ES-I3 (cell line): ENCODE data around the gene EPS8L1.
A peak's percentile ranks its signal among the peaks of the same experiment; 100 is the strongest.

Experiments used
- H3K36me3 ChIP-seq: 2 replicates; pipeline ENCODE4 v1.6.1; 2013; ENCODE audit warnings: mild to moderate bottlenecking, low read length, control low read depth, moderate library complexity; ENCODE audit not compliant: insufficient read depth
- H3K4me1 ChIP-seq: 2 replicates; pipeline ENCODE4 v1.6.1; 2013; ENCODE audit warnings: mild to moderate bottlenecking, control low read depth, low read length; ENCODE audit not compliant: insufficient read depth
- H3K9ac ChIP-seq: 2 replicates; pipeline ENCODE4 v1.6.1; 2013; ENCODE audit warnings: low read depth, mild to moderate bottlenecking, low read length, moderate library complexity
- H3K9me3 ChIP-seq: 2 replicates; pipeline ENCODE4 v1.6.1; 2013; ENCODE audit warnings: mild to moderate bottlenecking, low read length, moderate library complexity; ENCODE audit not compliant: control insufficient read depth, insufficient read depth

EPS8L1 gene

DNA sequence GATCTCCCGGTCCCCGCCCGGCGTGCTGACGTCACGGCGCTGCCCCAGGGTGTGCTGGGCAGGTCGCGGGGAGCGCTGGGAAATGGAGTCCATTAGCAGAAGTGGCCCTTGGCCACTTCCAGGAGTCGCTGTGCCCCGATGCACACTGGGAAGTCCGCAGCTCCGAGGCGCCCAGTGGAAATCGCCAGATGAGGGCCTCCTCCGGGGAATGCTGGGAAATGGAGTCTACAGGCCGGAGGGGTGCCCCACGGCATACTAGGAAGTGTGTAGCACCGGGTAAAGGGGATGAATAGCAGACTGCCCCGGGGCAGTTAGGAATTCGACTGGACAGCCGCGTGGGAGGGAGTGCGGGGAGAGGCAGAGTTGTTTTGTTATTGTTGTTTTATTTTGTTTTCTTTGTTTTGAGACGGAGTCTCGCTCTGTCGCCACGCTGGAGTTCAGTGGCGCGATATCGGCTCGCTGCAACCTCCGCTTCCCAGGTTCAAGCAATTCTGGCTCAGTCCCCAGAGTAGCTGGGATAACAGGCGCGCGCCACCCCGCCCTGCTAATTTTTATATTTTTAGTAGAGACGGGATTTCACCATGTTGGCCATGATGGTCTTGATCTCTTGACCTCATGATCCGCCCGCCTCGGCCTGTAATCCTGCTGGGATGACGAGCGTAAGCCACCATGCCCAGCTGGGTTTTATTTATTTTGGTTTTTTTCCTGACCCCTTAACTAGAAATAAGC lies 42.2 kb downstream of the EPS8L1 start:
- peaks cover 17% of the 10 kb centered on the region for H3K4me1 ChIP-seq
- no peaks in the 10 kb centered on the region for H3K36me3 ChIP-seq
- H3K9me3 ChIP-seq: no peaks in the 10 kb centered on the region
- H3K9ac ChIP-seq: peak overlapping the region; percentile 87; the same call in 1 of the 2 replicates

DNA sequence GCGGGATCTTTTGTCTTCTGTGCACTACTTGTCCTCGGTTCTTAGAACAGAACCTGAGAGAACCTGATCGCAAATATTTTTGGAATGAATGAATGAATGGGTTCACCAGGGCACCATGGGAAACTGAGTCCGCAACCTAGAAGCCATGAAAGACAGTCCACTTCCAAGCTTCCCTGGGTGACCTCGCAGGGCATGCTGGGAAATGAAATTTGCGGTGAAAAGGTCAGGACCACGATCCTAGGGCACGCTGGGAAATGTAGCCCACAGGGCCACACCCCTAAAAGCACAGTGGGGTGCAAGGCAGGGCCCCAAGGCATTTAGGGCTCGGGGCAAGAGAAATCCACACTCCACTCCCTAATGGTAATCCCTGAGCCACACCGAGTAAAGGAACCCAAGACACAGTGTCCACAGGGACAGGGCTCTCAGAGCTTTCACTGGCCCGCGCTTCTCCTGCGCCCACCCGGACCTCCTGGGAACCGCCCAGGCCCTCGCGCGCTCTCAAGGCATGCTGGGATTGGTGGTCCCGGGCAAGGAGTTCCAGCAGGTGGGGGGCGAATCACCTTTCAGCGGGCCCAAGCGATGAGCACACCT lies 42.8 kb downstream of the EPS8L1 start:
- Histone ChIP-seq H3K4me1 (peaks cover 12% of the 10 kb centered on the region), H3K9ac (peak overlapping the region; percentile 87), H3K9me3 (no peaks in the 10 kb centered on the region), H3K36me3 (no peaks in the 10 kb centered on the region)

DNA sequence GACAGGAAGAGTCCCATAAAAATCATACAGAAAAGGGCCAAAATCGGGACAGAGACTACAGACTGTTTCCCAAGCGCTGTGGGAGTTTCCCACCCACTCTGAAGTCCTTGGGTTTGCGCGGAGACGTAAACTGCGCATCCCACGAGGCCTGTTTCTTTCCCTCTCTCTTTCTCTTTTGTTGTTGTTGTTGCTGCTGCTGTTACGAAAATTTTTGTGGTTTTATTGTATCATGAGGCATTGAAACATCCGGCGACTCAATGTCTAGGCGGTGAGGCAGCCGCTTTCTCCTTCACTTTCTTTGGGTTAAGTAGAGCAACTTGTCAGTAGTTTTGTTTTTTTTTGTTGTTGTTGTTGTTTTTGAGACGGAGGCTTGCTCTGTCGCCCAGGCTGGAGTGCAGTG lies 43.4 kb downstream of the EPS8L1 start:
- Histone ChIP-seq H3K36me3 (no peaks in the 10 kb centered on the region), H3K9ac (peak overlapping the region; percentile 87), H3K9me3 (no peaks in the 10 kb centered on the region), H3K4me1 (peaks cover 9% of the 10 kb centered on the region; the same call in 1 of the 2 replicates)

DNA sequence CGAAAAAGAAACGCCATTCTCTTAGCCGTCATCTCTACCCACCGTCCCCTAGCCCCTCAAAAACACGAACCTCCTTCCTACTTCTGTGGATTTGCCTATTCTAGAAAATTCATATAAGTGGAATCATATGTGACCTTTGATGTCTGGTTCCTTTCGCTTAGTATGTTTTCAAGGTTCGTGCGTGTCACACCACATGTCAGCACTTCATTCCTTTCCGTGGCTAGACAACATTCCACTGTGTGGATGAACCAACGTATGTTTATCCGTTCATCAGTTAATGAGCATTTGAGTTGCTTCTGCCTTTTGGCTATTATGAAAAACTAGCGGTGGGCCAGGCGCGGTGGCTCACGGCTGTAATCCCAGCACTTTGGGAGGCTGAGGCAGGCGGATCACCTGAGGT lies 55.8 kb downstream of the EPS8L1 start:
- no peak overlapping the region for H3K9ac ChIP-seq
- no peaks in the 10 kb centered on the region for H3K36me3 ChIP-seq
- peaks cover 18% of the 10 kb centered on the region for H3K4me1 ChIP-seq
- H3K9me3 ChIP-seq: no peaks in the 10 kb centered on the region

DNA sequence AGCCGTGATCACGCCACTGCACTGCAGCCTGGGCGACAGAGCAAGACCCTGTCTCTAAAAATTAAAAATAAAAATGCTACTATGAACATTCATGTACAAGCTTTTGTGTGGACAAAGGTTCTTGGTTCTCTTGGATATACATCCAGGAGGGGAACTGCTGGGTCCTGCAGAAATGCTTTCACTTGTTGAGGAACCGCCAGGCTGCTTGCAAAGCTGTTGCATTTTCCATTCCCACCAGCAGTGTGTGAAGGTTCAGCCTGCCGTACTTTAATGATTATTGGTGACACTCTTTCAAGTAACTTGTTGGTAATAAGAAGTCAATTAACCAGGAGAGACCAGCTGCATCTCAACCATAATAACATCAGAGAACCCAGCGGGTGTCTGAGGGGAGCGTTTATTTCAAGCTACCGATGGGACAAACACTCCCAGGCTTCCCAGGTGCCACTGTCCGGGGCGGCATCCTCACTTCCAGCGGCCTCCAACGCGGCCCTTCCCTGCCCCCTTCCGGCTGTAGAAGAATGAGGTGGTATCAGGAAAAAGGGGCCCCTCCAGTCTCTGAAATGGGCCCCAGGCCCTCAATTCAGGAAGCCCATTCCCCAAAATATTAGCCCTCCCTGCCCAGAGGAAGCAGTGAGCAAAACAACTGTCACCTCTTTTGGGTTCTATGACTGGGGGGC lies 56.9 kb downstream of the EPS8L1 start:
- H3K9ac ChIP-seq: 0 out of 2 replicates have a peak overlapping the region, but pooled peaks have one; percentile 6
- H3K36me3 ChIP-seq: no peaks in the 10 kb centered on the region
- H3K4me1 ChIP-seq: peaks cover 18% of the 10 kb centered on the region
- no peaks in the 10 kb centered on the region for H3K9me3 ChIP-seq

DNA sequence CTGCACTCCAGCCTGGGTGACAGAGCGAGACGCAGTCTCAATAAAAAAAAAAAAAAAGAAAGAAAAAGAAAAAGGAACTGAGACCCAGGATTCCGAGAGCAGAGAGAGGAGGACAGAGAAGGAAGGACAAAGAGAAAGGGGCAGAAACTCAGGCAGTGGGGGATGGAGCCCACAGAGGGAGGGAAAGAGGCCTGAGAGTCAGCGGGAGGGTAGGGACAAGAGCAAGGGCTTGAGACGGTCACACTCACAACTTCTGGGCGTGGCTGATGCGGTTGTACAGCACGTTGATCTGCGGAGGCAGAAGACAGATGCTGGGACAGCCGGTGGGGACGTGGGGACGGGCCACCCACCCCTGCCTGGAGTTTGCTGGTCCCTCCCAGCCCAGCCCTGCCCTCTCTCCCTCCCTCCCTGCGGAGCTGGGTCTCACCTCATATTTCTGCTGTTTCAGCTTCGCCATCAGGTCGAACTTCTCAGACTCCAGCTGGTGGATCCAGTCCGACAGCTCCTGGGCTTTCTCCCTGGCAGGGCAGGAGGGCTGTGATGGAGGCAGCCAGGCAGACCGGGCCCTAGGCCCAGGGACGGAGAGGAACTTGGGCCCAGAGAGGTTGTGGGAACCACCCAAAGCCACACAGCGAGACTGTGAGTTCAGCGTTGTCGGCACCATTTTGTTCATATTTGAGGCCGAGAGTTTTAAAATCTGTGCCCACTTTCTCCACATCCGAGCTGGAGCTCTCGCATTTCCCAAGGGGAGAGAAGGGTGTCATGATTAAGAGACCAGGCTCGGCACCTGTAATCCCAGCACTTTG lies 58.2 kb downstream of the EPS8L1 start:
- Histone ChIP-seq H3K36me3 (no peaks in the 10 kb centered on the region), H3K9ac (no peak overlapping the region), H3K4me1 (peaks cover 22% of the 10 kb centered on the region), H3K9me3 (no peaks in the 10 kb centered on the region)

DNA sequence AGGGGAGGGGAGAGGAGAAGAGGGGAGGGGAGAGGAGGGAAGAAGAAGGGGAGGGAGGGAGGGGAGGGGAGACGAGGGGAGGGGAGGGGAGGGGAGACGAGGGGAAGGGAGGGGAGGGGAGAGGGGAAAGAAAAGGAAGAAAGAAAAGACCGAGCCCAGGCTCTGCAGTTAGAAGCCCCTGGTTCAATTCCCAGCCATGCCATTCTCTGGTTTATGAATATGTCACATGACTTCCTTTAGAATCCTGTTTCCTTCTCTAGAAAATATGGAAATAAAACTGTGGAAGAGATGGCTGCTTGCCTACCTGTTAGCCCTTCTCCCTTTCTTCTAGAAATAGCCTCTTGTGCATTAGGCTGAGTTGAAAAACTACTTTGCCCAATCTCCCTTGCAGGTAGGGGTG lies 59.1 kb downstream of the EPS8L1 start:
- Histone ChIP-seq H3K36me3 (no peaks in the 10 kb centered on the region), H3K9ac (no peak overlapping the region), H3K9me3 (no peaks in the 10 kb centered on the region), H3K4me1 (peaks cover 18% of the 10 kb centered on the region)

DNA sequence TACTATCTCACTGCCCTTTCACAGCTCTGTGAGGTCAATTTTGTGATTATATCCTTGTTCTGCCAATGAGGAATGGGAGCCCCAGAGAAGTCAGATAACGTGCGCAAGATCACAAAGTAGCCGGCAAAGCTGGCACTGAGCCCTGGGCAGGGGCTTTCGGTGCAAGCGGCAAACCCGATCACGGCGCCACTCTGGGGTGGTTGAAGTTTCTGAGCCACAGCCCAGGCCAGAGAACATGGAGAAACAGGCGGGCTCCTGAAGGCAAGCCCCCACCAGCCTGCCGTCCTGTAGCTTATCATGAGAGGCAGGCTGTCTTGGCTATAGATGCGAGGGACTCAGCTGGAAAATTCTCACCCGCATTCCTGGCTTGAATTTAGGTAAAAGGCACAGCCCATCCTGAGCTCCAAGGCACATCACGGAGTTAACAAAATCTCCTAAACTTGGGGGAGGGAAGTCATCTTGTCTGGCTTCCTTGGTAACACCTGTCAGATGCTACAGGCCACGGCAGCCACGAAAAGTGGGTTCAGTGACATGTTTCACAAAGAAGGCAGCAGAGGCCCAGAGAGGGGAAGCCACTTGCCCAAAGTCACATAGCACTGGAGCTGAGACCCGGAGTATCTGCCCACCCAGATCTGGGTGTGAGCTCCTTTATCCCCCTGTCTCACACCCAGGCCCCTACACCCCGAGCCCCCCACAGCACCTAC lies 60.9 kb downstream of the EPS8L1 start:
- H3K9me3 ChIP-seq: no peaks in the 10 kb centered on the region
- H3K4me1 ChIP-seq: peaks cover 18% of the 10 kb centered on the region
- H3K9ac ChIP-seq: no peak overlapping the region
- no peaks in the 10 kb centered on the region for H3K36me3 ChIP-seq
